HepG2 (cell line): ENCODE data around the gene ABCD4. TPM values are rescaled to one million over a fixed set of nuclear protein-coding genes. Genes with fewer than 3 reads are reported as not detected.

Experiments
- DPF2 ChIP-seq: sonication (generic); formaldehyde crosslinking; IDR thresholded peaks from 2 replicates; pipeline ENCODE4 v1.4.0; 2020; ENCODE audit warnings: mild to moderate bottlenecking, low read depth, missing genetic modification reagents, borderline replicate concordance
- HIVEP1 ChIP-seq: sonication (generic); formaldehyde crosslinking; IDR thresholded peaks from 2 replicates; pipeline ENCODE4 v1.4.0; 2020; ENCODE audit warnings: mild to moderate bottlenecking, missing genetic modification reagents
- NFRKB ChIP-seq: fragments of 450-650 bp; IDR thresholded peaks from 2 replicates; pipeline ENCODE4 v1.6.1; 2017
- NR2F6 ChIP-seq, 2 experiments: IDR thresholded peaks; 2 replicates each; pipeline ENCODE4 v1.6.1; 2016; ENCODE audit warnings: antibody characterized with exemption in 1 of 2, mild to moderate bottlenecking in 1 of 2
- POLR2AphosphoS5 ChIP-seq: IDR thresholded peaks from 2 replicates; pipeline ENCODE4 v1.6.1; 2012; ENCODE audit warnings: low read depth, low read length
- RARA ChIP-seq: IDR thresholded peaks from 2 replicates; pipeline ENCODE4 v1.6.1; 2016; ENCODE audit warnings: missing genetic modification reagents, missing compliant biosample characterization
- SOX5 ChIP-seq: IDR thresholded peaks from 2 replicates; pipeline ENCODE4 v1.6.1; 2016; ENCODE audit warnings: borderline replicate concordance
- ZNF350 ChIP-seq: sonication (generic); formaldehyde crosslinking; IDR thresholded peaks from 2 replicates; pipeline ENCODE4 v1.4.0; 2020; ENCODE audit warnings: mild to moderate bottlenecking, low read depth, missing genetic modification reagents, borderline replicate concordance
- ZNF430 ChIP-seq: sonication (generic); formaldehyde crosslinking; IDR thresholded peaks from 2 replicates; pipeline ENCODE4 v1.9.0; 2021; ENCODE audit warnings: mild to moderate bottlenecking, missing genetic modification reagents
- ZNF530 ChIP-seq: sonication (generic); formaldehyde crosslinking; IDR thresholded peaks from 2 replicates; pipeline ENCODE4 v1.5.0; 2020; ENCODE audit warnings: low read depth, mild to moderate bottlenecking, missing genetic modification reagents
- ZNF674 ChIP-seq: sonication (generic); formaldehyde crosslinking; IDR thresholded peaks from 2 replicates; pipeline ENCODE4 v1.5.0; 2020; ENCODE audit warnings: low read depth, mild to moderate bottlenecking, missing genetic modification reagents
- ZNF816 ChIP-seq: sonication (generic); formaldehyde crosslinking; IDR thresholded peaks from 2 replicates; pipeline ENCODE4 v1.8.0; 2022; ENCODE audit warnings: missing genetic modification reagents, mild to moderate bottlenecking, borderline replicate concordance
- polyA plus RNA-seq, 8 experiments: library from polyadenylated mRNA; depleted of rRNA in 3 of 8; stranded (reverse) in 7 of 8; unstranded in 1 of 8; fragments of >200 nt; fragmentation: Illumina TruSeq in 4 of 8; extraction: Trizol in 4 of 8; gene quantifications; 2 replicates each; pipeline versions ENCODE4 v1.2.1 to v1.2.3, GENCODE V29; 2011 to 2016; ENCODE audit warnings: low read depth in 4 of 8, missing spikeins in 1 of 8, mixed read lengths in 1 of 8; ENCODE audit not compliant: insufficient read depth in 1 of 8
- total RNA-seq, 5 experiments: library from RNA; depleted of rRNA; stranded (reverse); fragments of >200 nt; fragmentation: Illumina TruSeq; extraction: Trizol; gene quantifications; 2 replicates each; pipeline ENCODE4 v1.2.3, GENCODE V29; 2016; ENCODE audit warnings: low read depth in 1 of 5
- TF ChIP-seq, protein P1 (sequence below): sonication (generic); formaldehyde crosslinking; IDR thresholded peaks from 2 replicates; pipeline ENCODE4 v1.4.0; 2020; ENCODE audit warnings: missing genetic modification reagents, mild to moderate bottlenecking, borderline replicate concordance
- TF ChIP-seq, protein P2 (sequence below): sonication (generic); formaldehyde crosslinking; conservative IDR thresholded peaks from 2 replicates; pipeline ENCODE4 v1.8.0; 2022; ENCODE audit warnings: mild to moderate bottlenecking, moderate library complexity, missing genetic modification reagents
- TF ChIP-seq, protein P3 (sequence below): sonication (generic); IDR thresholded peaks from 2 replicates; pipeline ENCODE4 v1.6.1; 2016; ENCODE audit warnings: low read depth, borderline replicate concordance
- TF ChIP-seq, protein P4 (sequence below): sonication (generic); formaldehyde crosslinking; IDR thresholded peaks from 2 replicates; pipeline ENCODE4 v1.4.0; 2020; ENCODE audit warnings: mild to moderate bottlenecking, missing genetic modification reagents
- TF ChIP-seq, protein P5 (sequence below): sonication (generic); formaldehyde crosslinking; IDR thresholded peaks from 2 replicates; pipeline ENCODE4 v1.5.1; 2020; ENCODE audit warnings: missing genetic modification reagents, mild to moderate bottlenecking, borderline replicate concordance
- TF ChIP-seq, protein P6 (sequence below): sonication (generic); formaldehyde crosslinking; IDR thresholded peaks from 2 replicates; pipeline ENCODE4 v1.4.0; 2020; ENCODE audit warnings: missing genetic modification reagents

ABCD4 gene
- total and polyA plus RNA-seq, 2 of the 13 experiments (the other 11 are each of a cell fraction or from before 2014, with no cell fraction given): 47.5 to 50.5 TPM

DNA sequence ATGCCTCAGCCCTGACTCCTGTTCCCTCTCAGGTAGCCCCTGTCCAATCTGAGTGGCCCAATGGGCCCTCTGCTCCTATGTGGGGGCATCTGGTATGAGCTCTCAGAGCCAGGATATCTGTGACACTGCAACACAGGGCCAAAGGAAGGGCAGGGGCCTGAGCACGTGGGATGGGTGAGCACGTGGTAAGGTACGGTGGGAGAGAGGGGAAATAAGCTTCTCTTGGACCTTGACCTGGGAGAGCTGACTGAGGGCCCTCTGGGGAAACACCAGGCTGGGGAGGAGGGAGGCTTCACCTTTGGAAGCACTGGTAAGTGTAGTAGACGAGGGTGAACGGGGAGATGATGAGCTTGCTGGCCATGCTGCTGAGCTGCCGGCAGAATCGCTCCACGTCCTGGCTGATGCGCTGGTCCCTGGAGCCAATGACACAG, 6.7 kb downstream of the ABCD4 start (continued):
- TF ChIP-seq, protein P1, sequence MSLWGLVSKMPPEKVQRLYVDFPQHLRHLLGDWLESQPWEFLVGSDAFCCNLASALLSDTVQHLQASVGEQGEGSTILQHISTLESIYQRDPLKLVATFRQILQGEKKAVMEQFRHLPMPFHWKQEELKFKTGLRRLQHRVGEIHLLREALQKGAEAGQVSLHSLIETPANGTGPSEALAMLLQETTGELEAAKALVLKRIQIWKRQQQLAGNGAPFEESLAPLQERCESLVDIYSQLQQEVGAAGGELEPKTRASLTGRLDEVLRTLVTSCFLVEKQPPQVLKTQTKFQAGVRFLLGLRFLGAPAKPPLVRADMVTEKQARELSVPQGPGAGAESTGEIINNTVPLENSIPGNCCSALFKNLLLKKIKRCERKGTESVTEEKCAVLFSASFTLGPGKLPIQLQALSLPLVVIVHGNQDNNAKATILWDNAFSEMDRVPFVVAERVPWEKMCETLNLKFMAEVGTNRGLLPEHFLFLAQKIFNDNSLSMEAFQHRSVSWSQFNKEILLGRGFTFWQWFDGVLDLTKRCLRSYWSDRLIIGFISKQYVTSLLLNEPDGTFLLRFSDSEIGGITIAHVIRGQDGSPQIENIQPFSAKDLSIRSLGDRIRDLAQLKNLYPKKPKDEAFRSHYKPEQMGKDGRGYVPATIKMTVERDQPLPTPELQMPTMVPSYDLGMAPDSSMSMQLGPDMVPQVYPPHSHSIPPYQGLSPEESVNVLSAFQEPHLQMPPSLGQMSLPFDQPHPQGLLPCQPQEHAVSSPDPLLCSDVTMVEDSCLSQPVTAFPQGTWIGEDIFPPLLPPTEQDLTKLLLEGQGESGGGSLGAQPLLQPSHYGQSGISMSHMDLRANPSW (CRISPR knock-in tag): no peak
- TF ChIP-seq, protein P2, sequence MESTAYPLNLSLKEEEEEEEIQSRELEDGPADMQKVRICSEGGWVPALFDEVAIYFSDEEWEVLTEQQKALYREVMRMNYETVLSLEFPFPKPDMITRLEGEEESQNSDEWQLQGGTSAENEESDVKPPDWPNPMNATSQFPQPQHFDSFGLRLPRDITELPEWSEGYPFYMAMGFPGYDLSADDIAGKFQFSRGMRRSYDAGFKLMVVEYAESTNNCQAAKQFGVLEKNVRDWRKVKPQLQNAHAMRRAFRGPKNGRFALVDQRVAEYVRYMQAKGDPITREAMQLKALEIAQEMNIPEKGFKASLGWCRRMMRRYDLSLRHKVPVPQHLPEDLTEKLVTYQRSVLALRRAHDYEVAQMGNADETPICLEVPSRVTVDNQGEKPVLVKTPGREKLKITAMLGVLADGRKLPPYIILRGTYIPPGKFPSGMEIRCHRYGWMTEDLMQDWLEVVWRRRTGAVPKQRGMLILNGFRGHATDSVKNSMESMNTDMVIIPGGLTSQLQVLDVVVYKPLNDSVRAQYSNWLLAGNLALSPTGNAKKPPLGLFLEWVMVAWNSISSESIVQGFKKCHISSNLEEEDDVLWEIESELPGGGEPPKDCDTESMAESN (CRISPR knock-in tag): peak; percentile 76
- TF ChIP-seq HIVEP1 (peak; percentile 84), SOX5 (CRISPR knock-in tag) (peak; percentile 54; the same call in 1 of the 2 replicates), ZNF350 (CRISPR knock-in tag) (peak; percentile 49; the same call in 1 of the 2 replicates), POLR2AphosphoS5 (peak; percentile 37; the same call in 1 of the 2 replicates), ZNF674 (CRISPR knock-in tag) (no peak), ZNF530 (CRISPR knock-in tag) (no peak), ZNF816 (peak; percentile 84; the same call in 1 of the 2 replicates), ZNF430 (CRISPR knock-in tag) (peak; percentile 72; the same call in 1 of the 2 replicates), NR2F6 (IDR thresholded peaks at IDR 0.05) (peak; percentile 30; the same call in 1 of the 2 replicates), NR2F6 (CRISPR knock-in tag; IDR thresholded peaks at IDR 0.05) (no peak; the same call in 1 of the 2 replicates), NFRKB (no peak), RARA (CRISPR knock-in tag) (peak; percentile 78), DPF2 (CRISPR knock-in tag) (no peak)
- TF ChIP-seq, protein P3, sequence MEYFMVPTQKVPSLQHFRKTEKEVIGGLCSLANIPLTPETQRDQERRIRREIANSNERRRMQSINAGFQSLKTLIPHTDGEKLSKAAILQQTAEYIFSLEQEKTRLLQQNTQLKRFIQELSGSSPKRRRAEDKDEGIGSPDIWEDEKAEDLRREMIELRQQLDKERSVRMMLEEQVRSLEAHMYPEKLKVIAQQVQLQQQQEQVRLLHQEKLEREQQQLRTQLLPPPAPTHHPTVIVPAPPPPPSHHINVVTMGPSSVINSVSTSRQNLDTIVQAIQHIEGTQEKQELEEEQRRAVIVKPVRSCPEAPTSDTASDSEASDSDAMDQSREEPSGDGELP: no peak
- TF ChIP-seq, protein P4, sequence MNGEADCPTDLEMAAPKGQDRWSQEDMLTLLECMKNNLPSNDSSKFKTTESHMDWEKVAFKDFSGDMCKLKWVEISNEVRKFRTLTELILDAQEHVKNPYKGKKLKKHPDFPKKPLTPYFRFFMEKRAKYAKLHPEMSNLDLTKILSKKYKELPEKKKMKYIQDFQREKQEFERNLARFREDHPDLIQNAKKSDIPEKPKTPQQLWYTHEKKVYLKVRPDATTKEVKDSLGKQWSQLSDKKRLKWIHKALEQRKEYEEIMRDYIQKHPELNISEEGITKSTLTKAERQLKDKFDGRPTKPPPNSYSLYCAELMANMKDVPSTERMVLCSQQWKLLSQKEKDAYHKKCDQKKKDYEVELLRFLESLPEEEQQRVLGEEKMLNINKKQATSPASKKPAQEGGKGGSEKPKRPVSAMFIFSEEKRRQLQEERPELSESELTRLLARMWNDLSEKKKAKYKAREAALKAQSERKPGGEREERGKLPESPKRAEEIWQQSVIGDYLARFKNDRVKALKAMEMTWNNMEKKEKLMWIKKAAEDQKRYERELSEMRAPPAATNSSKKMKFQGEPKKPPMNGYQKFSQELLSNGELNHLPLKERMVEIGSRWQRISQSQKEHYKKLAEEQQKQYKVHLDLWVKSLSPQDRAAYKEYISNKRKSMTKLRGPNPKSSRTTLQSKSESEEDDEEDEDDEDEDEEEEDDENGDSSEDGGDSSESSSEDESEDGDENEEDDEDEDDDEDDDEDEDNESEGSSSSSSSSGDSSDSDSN (CRISPR knock-in tag): no peak; the same call in 1 of the 2 replicates
- TF ChIP-seq, protein P5, sequence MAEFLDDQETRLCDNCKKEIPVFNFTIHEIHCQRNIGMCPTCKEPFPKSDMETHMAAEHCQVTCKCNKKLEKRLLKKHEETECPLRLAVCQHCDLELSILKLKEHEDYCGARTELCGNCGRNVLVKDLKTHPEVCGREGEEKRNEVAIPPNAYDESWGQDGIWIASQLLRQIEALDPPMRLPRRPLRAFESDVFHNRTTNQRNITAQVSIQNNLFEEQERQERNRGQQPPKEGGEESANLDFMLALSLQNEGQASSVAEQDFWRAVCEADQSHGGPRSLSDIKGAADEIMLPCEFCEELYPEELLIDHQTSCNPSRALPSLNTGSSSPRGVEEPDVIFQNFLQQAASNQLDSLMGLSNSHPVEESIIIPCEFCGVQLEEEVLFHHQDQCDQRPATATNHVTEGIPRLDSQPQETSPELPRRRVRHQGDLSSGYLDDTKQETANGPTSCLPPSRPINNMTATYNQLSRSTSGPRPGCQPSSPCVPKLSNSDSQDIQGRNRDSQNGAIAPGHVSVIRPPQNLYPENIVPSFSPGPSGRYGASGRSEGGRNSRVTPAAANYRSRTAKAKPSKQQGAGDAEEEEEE: no peak
- TF ChIP-seq, protein P6, sequence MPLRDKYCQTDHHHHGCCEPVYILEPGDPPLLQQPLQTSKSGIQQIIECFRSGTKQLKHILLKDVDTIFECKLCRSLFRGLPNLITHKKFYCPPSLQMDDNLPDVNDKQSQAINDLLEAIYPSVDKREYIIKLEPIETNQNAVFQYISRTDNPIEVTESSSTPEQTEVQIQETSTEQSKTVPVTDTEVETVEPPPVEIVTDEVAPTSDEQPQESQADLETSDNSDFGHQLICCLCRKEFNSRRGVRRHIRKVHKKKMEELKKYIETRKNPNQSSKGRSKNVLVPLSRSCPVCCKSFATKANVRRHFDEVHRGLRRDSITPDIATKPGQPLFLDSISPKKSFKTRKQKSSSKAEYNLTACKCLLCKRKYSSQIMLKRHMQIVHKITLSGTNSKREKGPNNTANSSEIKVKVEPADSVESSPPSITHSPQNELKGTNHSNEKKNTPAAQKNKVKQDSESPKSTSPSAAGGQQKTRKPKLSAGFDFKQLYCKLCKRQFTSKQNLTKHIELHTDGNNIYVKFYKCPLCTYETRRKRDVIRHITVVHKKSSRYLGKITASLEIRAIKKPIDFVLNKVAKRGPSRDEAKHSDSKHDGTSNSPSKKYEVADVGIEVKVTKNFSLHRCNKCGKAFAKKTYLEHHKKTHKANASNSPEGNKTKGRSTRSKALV (CRISPR knock-in tag): no peak
